HG02870 (cell line): ENCODE data around the gene MGARP.
"Not testable (repeated sequence)": the region's sequence is repeated elsewhere in the genome, so short reads cannot be mapped to it uniquely, and the experiment has no call there.

Source experiments
- ATAC-seq: cut with Tn5 transposase; IDR thresholded peaks from one replicate; pipeline ENCODE4 v1.9.1; 2021; ENCODE audit warnings: mild to moderate bottlenecking, moderate library complexity; ENCODE audit not compliant: unreplicated experiment

The MGARP gene

DNA sequence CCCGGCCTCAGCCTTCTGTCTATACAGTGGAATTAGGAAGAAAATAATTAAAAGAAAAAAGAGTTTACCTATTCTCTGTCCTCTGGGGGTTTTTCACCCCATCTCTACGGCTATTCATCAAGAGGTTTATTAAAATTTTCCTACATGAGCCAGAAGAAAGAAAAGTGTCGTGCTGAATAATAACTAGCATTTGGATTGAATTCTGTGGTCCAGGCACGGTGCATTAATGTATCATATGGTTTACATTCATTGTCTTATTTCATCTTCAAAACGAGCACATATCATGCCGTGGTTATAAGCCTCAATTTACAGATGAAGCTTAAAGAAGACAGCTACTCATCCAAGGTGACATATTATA, 15.9 kb upstream of the MGARP start:
- no peak for ATAC-seq

- peak; percentile 87 for ATAC-seq
Measured at GRCh38 chr4:139295206-139295941, 15.3 kb upstream of the MGARP start.

DNA sequence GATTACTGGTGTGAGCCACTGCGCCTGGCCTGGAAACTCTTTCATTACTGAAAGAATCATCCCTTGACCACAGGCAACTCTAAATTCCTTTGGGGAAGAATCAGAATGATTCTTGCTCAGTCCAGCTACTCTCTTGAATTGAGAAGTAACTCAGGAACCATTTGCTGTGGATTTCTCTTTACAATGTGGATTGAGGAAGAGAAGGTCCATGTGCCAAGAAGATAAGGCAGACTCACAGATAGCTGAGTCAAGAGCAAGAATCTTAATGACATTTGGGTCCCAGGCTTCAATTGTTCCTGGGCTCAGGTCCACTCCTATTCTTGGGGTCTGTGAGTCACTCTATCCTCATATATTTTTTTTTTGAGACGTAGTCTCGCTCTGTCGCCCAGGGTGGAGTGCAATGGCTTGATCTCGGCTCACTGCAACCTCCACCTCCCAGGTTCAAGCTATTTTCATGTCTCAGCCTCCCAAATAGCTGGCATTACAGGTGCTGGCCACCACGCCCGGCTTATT, 6.2 kb upstream of the MGARP start:
- no peak for ATAC-seq

DNA sequence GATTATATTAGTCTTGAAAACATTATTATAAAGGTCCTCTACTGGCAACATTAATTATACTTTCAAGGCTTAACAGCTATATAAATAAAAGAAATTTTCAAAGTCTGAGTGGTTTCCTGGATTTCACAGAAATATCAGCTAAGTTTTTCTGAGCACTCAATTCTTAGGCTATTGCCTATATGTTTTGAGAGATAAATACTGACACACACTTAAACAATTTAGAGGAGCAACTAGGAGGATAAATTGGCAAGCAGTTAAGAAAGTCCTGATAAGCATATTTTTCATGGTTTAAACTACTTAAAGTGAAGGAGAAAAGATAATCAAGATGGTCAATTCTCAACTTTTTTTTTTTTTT, 2.7 kb upstream of the MGARP start:
- no peak for ATAC-seq

DNA sequence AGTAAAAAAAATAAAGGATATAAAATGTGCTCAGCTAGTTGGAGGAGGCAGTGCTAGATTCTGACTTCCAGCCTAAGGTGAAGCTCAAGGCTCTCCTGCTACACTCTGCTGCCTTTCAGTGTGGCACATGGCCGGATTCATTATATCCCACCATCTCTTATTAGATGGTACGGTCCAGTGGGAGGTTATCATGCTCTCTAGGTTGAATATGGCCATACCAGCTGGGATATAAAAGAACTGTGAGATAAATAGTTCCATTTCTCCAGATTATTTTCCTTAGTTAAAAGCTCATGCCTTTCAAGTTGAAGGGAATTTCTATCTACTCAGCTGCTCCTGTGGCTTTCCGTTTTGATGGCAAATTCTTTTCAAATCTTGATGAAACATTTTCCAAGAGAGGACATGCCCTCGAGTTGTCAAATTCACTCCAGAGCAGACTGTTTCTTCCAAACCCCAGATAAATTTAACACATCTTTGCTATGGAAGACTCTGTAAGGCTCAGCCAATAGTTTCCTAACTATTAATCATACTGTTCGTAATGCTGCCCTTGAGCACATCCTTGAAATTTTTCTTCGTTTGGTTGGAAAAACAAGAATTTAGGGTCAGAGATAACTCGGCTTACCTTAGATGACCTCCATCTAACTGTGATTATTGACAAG, 2.2 kb upstream of the MGARP start:
- ATAC-seq, result no peak

GRCh38 chr4:139278912-139279759, 889 bp downstream of the MGARP start:
- no peak for ATAC-seq

- ATAC-seq, result no peak
Measured at GRCh38 chr4:139278485-139278884, 1.5 kb downstream of the MGARP start.

- ATAC-seq, result no peak
Measured at GRCh38 chr4:139275281-139275735, 4.7 kb downstream of the MGARP start.

DNA sequence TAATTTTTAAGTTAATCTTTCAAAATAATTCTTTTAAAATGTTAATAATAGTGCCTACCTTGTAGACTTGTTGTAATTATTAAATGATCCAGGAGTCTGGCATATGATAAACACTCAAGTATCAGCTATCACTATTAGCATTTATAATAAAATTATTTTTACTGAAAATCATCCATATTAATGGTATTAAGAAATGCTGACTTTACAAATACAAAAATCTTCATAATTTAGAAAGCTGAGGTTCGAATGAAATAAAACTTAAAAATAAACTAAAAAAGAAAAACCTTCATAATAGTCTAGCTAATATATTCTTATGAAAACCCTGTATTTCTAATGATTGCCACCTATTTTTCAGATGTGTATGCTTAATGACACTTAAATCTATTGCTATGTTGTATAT, 5.2 kb downstream of the MGARP start:
- no peak for ATAC-seq

DNA sequence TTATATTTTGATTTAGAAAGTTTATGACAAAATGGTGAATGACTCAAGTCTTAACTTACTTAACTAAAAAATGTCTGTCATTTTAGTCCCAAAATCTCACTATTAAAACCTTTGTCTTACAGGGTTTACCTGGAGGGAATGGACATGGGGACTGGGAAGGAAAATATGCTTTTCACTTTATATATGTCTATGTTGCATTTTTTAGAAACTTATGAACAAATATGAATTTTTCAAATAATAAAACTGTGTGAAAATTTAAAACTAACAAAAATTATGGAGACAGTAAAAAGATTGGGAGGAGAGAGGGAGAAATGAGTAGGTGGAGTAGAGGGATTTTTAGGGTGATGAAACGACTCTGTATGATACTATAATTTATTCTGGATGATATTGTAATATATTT, 6.2 kb downstream of the MGARP start:
- ATAC-seq, result no peak

- no peak for ATAC-seq
Measured at GRCh38 chr4:139267301-139267700, 12.7 kb downstream of the MGARP start.

GRCh38 chr4:139266583-139267257, 13.3 kb downstream of the MGARP start:
- ATAC-seq, result peak; percentile 93

- ATAC-seq, result no peak
Measured at GRCh38 chr4:139266208-139266582, 13.8 kb downstream of the MGARP start.

- ATAC-seq, result no peak
Measured at GRCh38 chr4:139265654-139266053, 14.4 kb downstream of the MGARP start.

GRCh38 chr4:139256349-139256748, 23.7 kb downstream of the MGARP start:
- ATAC-seq, result no peak

DNA sequence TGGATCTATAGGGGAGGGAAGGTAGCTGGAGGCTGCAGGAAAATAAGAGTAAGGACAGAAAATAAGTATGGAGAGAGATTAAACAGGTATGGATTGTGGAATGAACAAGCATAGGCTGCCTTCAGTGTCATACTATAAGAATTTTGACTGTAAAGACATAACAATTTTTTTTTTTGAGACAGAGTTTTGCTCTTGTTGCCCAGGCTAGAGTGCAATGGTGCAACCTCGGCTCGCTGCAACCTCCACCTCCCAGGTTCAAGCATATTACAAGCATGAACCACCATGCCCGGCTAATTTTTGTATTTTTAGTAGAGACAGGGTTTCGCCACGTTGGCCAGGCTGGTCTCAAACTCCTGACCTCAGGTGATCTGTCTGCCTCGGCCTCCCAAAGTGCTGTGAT, 24.4 kb downstream of the MGARP start:
- ATAC-seq, result not testable (repeated sequence)

- ATAC-seq, result no peak
Measured at GRCh38 chr4:139253713-139254112, 26.3 kb downstream of the MGARP start.

- ATAC-seq, result no peak
Measured at GRCh38 chr4:139253046-139253445, 27.0 kb downstream of the MGARP start.

- ATAC-seq, result no peak
Measured at GRCh38 chr4:139247700-139248238, 32.3 kb downstream of the MGARP start.

GRCh38 chr4:139247241-139247640, 32.8 kb downstream of the MGARP start:
- ATAC-seq, result no peak

GRCh38 chr4:139246166-139246565, 33.9 kb downstream of the MGARP start:
- ATAC-seq, result no peak
